ENCODE measurements around the gene CEP128.

CEP128 gene

DNA sequence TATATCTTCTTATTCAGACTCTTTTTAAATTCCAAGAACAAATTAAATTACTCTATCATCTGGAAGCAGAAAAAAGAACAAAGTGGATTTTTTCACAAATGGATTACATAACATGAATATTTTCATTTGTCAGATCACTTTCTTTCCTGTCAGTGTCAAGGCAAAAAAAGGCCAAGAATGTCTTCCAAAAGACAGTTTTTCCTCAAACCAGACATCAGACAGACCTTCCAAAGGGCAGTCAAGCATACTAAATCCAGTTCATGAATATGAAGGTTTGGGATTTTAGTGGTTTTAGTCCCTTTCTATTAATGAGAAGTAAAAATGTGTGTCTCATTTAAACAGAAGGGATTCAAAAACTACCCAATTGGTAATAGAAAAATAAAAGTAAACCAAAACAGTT, 336.0 kb downstream of the CEP128 start:
- no peak for DNase-seq

GRCh38 chr14:80602946-80603345, 338.6 kb downstream of the CEP128 start:
- DNase-seq: no peak

DNA sequence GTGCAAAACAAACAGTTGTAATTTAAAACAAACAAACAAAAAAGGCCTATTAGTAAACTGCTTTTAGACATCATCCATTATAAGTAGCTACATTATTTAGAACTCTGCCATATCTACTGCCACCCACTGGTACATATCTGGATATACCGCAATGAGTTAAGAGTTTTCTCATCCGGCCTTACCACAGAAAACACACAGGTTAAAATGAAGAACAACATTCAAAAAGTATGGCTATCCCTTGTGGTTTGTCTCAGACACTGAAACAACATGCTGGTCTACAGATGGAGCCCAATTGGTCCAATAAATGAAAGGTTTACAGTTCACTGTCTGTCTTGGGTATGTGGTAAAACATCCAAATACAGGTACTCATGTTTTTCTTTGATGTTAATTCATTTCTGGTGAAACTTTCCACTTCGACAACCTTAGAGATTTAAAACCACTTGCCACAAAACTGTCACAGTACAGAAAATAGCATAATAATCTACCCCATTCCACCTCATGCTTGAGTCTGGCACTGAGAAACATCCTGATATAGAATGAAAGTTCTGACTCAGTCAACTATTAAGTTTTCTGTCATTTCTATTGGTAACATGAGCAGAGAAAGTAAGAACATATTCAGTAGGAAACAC, 354.3 kb downstream of the CEP128 start:
- no peak for DNase-seq

- no peak for DNase-seq
These were observed 355.4 kb downstream of the CEP128 start for GRCh38 chr14:80586131-80586530.

DNA sequence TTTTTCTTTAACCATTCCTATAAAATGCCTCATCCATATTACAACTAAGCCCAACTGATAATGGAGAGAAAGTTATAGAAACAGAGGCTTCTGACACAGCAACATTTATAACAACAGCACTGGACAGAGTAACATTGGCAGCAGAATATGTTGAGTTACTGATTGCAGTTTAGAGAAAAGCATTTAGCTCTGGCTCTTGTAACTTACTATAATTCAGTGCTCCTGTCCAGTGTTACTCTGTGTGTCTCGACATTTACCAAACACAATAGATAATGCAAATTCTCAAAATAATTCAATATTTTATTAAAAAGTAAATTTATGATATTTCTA, 356.1 kb downstream of the CEP128 start:
- DNase-seq: no peak

DNA sequence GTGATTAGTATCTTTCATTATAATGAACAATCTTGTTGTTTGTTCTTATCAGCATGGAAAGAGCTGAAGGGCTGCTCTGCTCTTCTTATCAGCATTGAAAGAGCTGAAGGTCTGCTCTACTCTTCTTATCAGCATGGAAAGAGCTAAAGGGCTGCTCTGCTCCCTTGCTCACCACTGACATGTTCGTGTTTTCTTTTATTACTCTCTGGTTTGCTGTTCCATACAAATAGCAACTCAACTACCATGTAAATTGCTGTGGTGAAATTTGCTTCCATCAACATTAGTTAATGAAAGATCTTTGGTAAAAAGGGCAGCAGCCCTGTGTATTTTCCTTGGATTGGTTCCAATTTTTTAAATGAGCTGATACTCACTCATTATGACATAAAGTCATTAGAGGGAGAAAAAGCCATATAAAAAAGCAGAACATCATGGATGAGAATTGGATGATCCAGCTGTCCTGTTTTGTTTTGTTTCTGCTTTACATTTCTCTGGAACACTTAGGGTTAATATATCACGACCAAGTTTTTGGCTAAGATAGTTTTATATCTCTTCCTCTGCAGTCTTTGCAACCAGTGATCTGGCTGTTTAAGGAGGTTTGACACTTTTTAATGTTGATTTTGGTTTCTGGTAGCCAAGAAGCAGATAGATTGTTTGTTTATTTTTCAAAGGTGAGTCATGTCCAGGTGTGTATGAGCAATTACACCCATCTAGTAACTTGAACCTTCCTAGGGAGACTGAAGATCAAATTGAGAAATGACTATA, 356.6 kb downstream of the CEP128 start:
- no peak for DNase-seq

DNA sequence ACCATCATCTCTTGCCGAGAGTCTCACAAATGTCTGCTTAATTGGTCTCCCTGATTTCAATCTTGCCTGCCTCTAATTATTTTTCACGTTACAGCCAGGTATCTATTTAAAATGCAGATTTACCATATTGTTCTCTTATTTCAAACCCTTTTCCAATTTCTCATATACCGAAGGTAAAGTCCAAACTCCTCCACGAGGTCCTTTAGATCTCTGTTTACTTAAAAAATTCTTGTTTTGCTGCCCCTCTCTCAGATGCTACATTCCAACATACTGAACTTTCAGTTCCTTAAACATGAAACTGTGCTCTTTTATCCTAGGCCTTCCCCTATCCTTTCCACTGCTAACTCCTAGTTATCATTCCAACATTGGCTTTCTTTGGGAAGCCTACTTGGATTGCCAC, 363.9 kb downstream of the CEP128 start:
- no peak for DNase-seq

GRCh38 chr14:80576401-80576800, 365.1 kb downstream of the CEP128 start:
- DNase-seq: no peak

GRCh38 chr14:80575763-80576162, 365.8 kb downstream of the CEP128 start:
- no peak for DNase-seq

GRCh38 chr14:80572666-80573065, 368.9 kb downstream of the CEP128 start:
- DNase-seq: no peak

- no peak for DNase-seq
These were observed 370.6 kb downstream of the CEP128 start for GRCh38 chr14:80570930-80571298.

GRCh38 chr14:80567905-80568536, 373.5 kb downstream of the CEP128 start:
- no peak for DNase-seq

GRCh38 chr14:80565001-80565400, 376.5 kb downstream of the CEP128 start:
- no peak for DNase-seq

- DNase-seq: no peak
These were observed 377.5 kb downstream of the CEP128 start for GRCh38 chr14:80564051-80564450.

DNA sequence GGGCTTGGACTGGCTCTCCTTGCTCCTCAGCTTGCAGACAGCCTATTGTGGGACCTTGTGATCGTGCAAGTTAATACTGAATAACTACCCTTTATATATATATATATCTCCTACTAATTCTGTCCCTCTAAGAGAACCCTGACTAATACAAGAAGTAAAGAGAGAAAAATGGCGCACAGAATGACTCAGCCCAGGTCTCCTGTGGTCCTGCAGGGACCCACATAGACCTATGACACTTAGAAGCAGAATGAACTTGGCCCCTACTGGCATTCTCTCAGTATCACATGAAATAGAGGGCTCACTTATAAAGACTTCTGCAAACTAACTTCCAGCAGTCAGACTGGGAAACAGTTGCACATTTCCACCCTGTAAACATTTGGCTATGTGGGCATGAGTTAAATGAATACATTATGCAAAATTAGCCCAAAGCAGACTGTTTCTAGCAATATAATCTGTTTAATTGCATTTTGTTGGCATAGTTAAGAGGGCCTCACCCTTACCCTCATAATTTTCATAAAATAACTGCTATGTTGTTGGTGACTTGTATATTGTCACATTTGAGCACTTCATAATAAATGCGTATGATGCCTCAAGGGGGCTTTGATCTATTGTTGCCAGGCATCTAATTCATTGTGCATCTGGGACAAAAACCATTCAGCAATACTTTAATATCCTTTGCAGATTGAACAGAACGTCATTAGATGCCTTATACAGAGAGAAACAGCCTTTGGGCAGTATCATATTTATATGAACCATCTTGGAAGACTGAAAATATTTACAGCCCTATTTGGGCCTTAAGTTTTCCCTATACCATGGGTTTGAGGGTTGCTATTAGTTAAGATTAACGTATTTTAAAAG, 380.5 kb downstream of the CEP128 start:
- no peak for DNase-seq

DNA sequence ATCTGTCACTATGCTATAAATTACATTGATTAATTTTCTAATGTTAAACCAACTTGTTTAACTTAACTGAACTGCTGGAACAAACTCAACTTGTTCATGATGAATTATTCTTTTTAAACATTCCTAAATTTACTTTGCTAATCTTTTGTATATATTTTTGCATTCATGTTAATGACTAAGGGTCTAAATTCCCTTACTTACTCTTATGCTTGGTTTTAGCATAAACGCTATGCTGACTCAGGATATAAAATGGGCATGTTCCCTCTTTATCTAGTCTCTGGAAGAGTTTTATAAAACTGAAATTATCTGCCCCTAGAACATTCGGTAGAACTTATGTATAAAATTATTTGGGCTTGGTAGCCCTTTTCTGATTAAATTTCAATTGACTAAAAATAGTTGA, 387.4 kb downstream of the CEP128 start:
- no peak for DNase-seq

- no peak for DNase-seq
These were observed 392.4 kb downstream of the CEP128 start for GRCh38 chr14:80549141-80549540.

DNA sequence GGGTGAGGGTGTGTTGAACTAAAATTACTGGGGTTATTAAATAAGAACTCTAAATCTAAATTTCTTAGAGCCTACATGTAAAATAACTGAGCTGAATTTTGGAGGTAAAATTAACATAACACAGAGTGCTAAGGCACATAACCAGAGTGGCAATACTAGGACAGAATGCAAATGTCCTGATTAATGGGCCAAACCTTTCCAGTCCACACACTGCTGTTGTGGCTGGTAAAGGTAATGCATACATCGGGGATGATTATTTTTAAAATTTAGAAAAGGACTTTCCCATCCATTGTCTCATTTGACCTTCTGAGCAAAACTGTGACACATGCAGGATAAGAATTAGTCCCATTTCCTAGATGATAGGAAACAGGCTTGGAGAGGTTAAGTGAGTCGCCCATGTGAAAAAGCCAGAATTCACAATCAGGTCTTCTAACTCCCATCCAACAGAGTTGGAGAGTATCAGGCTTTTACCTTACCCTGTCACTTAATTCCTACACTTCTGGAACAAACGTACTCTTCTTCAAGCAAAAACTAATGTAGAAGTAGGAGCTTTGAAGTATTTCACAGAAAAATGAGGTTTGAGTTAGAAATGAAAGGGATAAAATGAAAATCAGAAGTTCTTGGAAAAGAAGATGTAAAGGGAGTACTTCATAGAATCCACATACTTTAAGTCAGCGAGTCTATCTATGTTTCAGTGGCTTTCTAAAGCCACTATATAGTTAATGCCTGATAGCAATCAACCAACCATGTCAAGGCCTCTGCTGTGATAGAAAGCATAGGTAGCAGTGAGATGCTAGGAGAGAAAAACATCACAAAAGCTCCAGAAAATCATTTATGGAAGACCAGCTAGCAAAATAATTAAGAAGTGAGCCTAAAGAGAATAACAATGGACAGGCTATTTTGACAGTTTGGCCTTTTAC, 395.3 kb downstream of the CEP128 start:
- no peak for DNase-seq

DNA sequence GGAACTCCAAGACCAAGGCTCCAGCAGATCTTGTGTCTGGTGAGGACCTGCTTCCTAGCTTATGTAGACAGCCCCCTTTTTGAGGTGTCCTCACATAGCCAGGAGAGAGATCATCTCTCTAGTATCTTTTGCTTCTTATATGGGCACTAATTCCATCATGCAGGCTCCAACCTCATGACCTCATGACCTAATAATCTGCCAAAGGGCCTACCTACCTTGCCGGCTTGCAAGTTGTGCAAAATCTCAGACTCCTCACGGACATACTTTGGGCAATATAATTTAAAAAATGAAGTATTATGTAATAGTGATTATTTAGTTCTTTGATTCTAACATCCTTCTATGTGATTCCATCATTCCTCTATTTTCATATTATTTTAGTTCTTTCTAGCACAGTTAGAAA, 397.2 kb downstream of the CEP128 start:
- DNase-seq: no peak

DNA sequence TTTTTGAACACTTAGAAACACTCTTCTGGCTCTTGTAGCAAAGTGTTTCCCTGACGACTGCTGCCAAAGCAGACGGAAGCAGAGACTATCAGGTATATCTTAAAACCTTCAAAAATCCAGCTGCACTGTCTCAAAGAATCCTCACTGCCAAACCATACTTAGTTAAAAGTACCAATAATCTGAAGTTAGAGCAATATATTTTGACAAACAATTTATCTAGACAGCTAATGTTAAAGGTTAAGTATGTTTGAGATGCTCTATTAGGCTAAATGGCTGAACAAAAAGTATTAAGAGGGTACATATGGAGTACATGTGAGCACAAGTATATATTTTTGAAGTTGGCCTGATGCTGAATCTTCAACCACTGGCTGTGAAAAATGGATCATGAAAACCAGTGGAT, 398.3 kb downstream of the CEP128 start:
- no peak for DNase-seq

DNA sequence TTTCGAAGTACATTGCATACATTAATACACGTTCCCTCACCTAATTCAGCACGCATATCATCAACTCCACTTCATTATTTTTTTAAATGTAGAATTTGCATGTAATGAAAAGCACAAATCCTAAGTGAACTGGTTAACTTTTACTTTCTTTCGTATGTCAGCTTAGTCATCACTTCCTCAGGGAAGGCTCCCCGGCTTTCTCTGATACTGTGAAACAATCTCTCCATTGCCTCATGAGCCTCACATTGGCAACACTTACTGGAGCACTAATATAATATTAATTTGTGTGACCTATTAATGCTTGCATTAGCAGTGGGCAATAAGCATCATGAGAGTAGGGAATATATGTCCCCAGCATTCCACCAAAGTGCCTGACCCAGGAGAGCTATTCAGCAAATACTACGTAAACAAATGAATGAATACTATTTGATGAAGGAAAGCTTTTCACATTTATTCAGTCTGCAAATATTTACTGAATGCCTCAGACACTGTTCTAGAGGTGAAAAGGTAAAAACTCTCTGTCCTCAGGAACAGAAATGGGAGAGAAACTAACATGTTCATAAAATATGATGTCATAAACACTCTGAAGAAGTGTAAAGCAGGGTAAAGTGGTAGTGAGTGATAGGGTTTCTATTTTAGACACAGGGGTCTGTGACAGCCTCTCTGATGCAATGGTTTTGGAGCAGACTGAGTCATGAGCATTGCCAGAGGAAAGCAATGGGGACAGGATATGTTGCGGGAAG, 402.7 kb downstream of the CEP128 start:
- no peak for DNase-seq

DNA sequence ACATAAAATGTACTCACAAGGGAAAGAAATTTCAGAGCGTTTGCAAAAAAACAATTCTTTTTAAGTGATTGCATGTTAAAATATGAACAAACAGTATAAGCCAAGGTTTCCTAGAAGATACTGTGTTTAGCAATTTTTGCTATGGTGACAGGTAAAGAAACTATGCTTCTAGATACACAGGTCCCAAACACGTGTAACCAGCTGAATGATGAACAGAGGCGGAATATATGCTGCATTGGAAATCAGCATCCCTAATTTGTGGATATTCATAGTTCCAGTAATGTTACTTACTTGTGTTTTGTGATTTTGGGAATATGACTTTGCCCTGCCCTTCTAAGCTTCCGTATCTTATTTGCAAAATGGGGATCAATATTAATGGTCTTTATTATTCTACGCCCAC, 403.9 kb downstream of the CEP128 start:
- no peak for DNase-seq
